HG03457 (cell line): ENCODE measurements around the gene KRTAP9-3.
"Not testable (repeated sequence)": the region's sequence is repeated elsewhere in the genome, so short reads cannot be mapped to it uniquely, and the experiment has no call there.

ENCODE experiments used
- ATAC-seq: cut with Tn5 transposase; IDR thresholded peaks from one replicate; pipeline ENCODE4 v1.9.1; 2021; ENCODE audit warnings: moderate number of reproducible peaks; ENCODE audit not compliant: unreplicated experiment

Gene KRTAP9-3

GRCh38 chr17:41249637-41250240, 17.5 kb downstream of the KRTAP9-3 start, which contains the start of gene KRTAP9-4:
TSS of gene KRTAP9-4 (plus strand) at chr17:41249687. CDS start at chr17:41249721, 34 bp downstream.
- not testable (repeated sequence) for ATAC-seq

GRCh38 chr17:41251261-41251660, 19.0 kb downstream of the KRTAP9-3 start:
- no peak for ATAC-seq

- no peak for ATAC-seq
These were observed 22.6 kb downstream of the KRTAP9-3 start for GRCh38 chr17:41254861-41255260.

GRCh38 chr17:41255381-41256290, 23.4 kb downstream of the KRTAP9-3 start, which contains the start of gene KRTAP9-9:
TSS of gene KRTAP9-9 (plus strand) at chr17:41255384.
- not testable (repeated sequence) for ATAC-seq

- no peak for ATAC-seq
These were observed 24.0 kb downstream of the KRTAP9-3 start for GRCh38 chr17:41256291-41256685.

- no peak for ATAC-seq
These were observed 26.2 kb downstream of the KRTAP9-3 start for GRCh38 chr17:41258406-41258805.

- ATAC-seq, result no peak
These were observed 31.0 kb downstream of the KRTAP9-3 start for GRCh38 chr17:41263212-41263611.

- ATAC-seq, result no peak
These were observed 32.4 kb downstream of the KRTAP9-3 start for GRCh38 chr17:41264599-41264998.

- ATAC-seq, result no peak
These were observed 32.8 kb downstream of the KRTAP9-3 start, which contains the start of gene KRTAP9-6 for GRCh38 chr17:41265078-41265477. TSS of gene KRTAP9-6 (plus strand) at chr17:41265378. CDS start at chr17:41265378, 0 bp downstream.

GRCh38 chr17:41267711-41268110, 35.5 kb downstream of the KRTAP9-3 start:
- no peak for ATAC-seq

GRCh38 chr17:41271323-41271722, 39.1 kb downstream of the KRTAP9-3 start:
- not testable (repeated sequence) for ATAC-seq

- ATAC-seq, result no peak
These were observed 39.6 kb downstream of the KRTAP9-3 start for GRCh38 chr17:41271858-41272257.

GRCh38 chr17:41275648-41276190, 43.5 kb downstream of the KRTAP9-3 start, which contains the start of gene KRTAP9-7:
TSS of gene KRTAP9-7 (plus strand) at chr17:41275698. CDS start at chr17:41275698, 0 bp downstream.
- ATAC-seq, result not testable (repeated sequence)

GRCh38 chr17:41278176-41278955, 46.1 kb downstream of the KRTAP9-3 start:
- ATAC-seq, result no peak
